Stimulated activated CD4-positive, alpha-beta T cell treated with anti-CD3 and anti-CD28 coated beads, Interleukin-12 subunit alpha, Interleukin-12 subunit beta, amount 100 ng/mL, for 4 hours (primary cell): ENCODE measurements around the gene ATG2B.
"Not testable (repeated sequence)": the region's sequence is repeated elsewhere in the genome, so short reads cannot be mapped to it uniquely, and the experiment has no call there.

ENCODE experiments used
- DNase-seq: peaks from one replicate; pipeline ENCODE4 v3.0.0-alpha.2; 2020

Gene ATG2B

GRCh38 chr14:96376093-96376492 lies 13.0 kb upstream of the ATG2B start:
- DNase-seq, result no peak

- DNase-seq, result no peak
Measured at GRCh38 chr14:96373538-96373937, 10.4 kb upstream of the ATG2B start.

- DNase-seq, result no peak
Measured at GRCh38 chr14:96370528-96370927, 7.4 kb upstream of the ATG2B start.

- DNase-seq, result no peak
Measured at GRCh38 chr14:96368534-96368933, 5.4 kb upstream of the ATG2B start.

GRCh38 chr14:96364962-96365361 lies 1.8 kb upstream of the ATG2B start:
- no peak for DNase-seq

GRCh38 chr14:96363751-96364336 lies 703 bp upstream of the ATG2B start:
- DNase-seq, result peak; percentile 25

- DNase-seq, result peak; percentile 18
Measured at GRCh38 chr14:96362071-96362964, 823 bp downstream of the ATG2B start.

GRCh38 chr14:96359959-96360358 lies 3.2 kb downstream of the ATG2B start:
- no peak for DNase-seq

GRCh38 chr14:96357216-96357615 lies 5.9 kb downstream of the ATG2B start:
- DNase-seq, result no peak

GRCh38 chr14:96354246-96354645 lies 8.9 kb downstream of the ATG2B start:
- no peak for DNase-seq

GRCh38 chr14:96352708-96353107 lies 10.4 kb downstream of the ATG2B start:
- no peak for DNase-seq

- DNase-seq, result no peak
Measured at GRCh38 chr14:96351986-96352385, 11.2 kb downstream of the ATG2B start.

- DNase-seq, result no peak
Measured at GRCh38 chr14:96349286-96350075, 13.7 kb downstream of the ATG2B start.

GRCh38 chr14:96347957-96348356 lies 15.2 kb downstream of the ATG2B start:
- not testable (repeated sequence) for DNase-seq

- DNase-seq, result no peak
Measured at GRCh38 chr14:96345669-96346068, 17.5 kb downstream of the ATG2B start.

GRCh38 chr14:96341323-96341722 lies 21.8 kb downstream of the ATG2B start:
- no peak for DNase-seq

- no peak for DNase-seq
Measured at GRCh38 chr14:96338551-96338950, 24.6 kb downstream of the ATG2B start.

- no peak for DNase-seq
Measured at GRCh38 chr14:96324219-96324618, 38.9 kb downstream of the ATG2B start.

GRCh38 chr14:96320605-96321004 lies 42.5 kb downstream of the ATG2B start:
- DNase-seq, result no peak

GRCh38 chr14:96318836-96319235 lies 44.3 kb downstream of the ATG2B start:
- DNase-seq, result no peak

- no peak for DNase-seq
Measured at GRCh38 chr14:96316087-96316486, 47.1 kb downstream of the ATG2B start.

GRCh38 chr14:96310906-96311305 lies 52.2 kb downstream of the ATG2B start:
- no peak for DNase-seq

GRCh38 chr14:96309896-96310330 lies 53.2 kb downstream of the ATG2B start:
- no peak for DNase-seq
